HEK293 (cell line): Measurements from ENCODE around the gene RTN3.

Experiments
- CTCF ChIA-PET: fragments of 350-600 bp; formaldehyde crosslinking; extraction: SDS; loops from one replicate; lab custom pipeline; 2021; ENCODE audit warnings: antibody characterized with exemption; lab: Yijun Ruan, JAX
- POLR2A ChIA-PET: fragments of 300-600 bp; formaldehyde crosslinking; extraction: SDS; loops from one replicate; lab custom pipeline; 2020; ENCODE audit warnings: antibody characterized with exemption, inconsistent platforms; lab: Yijun Ruan, JAX
- H3K27ac ChIP-seq: fragments of 200-500 bp; sonication (Bioruptor generic); 2 replicates; pipeline ENCODE4 v1.5.1; 2014; ENCODE audit warnings: low read depth, low read length, control low read depth, inconsistent platforms; ENCODE audit errors: extremely low read depth
- H3K36me3 ChIP-seq, 2 experiments: fragments of 200-500 bp in 1 of 2; sonication (Bioruptor generic) in 1 of 2; 1 replicate in 1 of 2; 2 replicates in 1 of 2; pipeline ENCODE4 v1.5.1; 2014 to 2017; ENCODE audit warnings: inconsistent platforms in 2 of 2, low read length in 2 of 2; ENCODE audit not compliant: control insufficient read depth in 2 of 2, insufficient read depth in 1 of 2
- H3K4me1 ChIP-seq: fragments of 200-500 bp; sonication (Bioruptor generic); 2 replicates; pipeline ENCODE4 v1.5.1; 2014; ENCODE audit warnings: mild to moderate bottlenecking, low read length, inconsistent platforms; ENCODE audit not compliant: control insufficient read depth, insufficient read depth
- H3K4me3 ChIP-seq: 2 replicates; pipeline ENCODE4 v1.5.1; 2011; ENCODE audit warnings: low read depth, mild to moderate bottlenecking, control low read depth, low read length, moderate library complexity
- H3K9me3 ChIP-seq: fragments of 200-500 bp; sonication (Bioruptor generic); 2 replicates; pipeline ENCODE4 v1.5.1; 2014; ENCODE audit warnings: low read depth, low read length, inconsistent platforms; ENCODE audit not compliant: control insufficient read depth, insufficient read depth
- CTCF ChIP-seq: fragments of 450-650 bp; formaldehyde crosslinking; IDR thresholded peaks from 2 replicates; pipeline ENCODE4 v1.5.1; 2016; ENCODE audit warnings: missing biosample characterization, missing genetic modification characterization
- HIC1 ChIP-seq: fragments of 450-650 bp; formaldehyde crosslinking; IDR thresholded peaks from 2 replicates; pipeline ENCODE4 v1.5.1; 2016; ENCODE audit warnings: missing biosample characterization, missing genetic modification characterization
- KLF17 ChIP-seq: fragments of 450-650 bp; formaldehyde crosslinking; IDR thresholded peaks from 2 replicates; pipeline ENCODE4 v1.5.1; 2016; ENCODE audit warnings: missing biosample characterization, missing genetic modification characterization
- KLF8 ChIP-seq: fragments of 450-650 bp; formaldehyde crosslinking; IDR thresholded peaks from 2 replicates; pipeline ENCODE4 v1.5.1; 2016; ENCODE audit warnings: missing biosample characterization, missing genetic modification characterization
- KLF9 ChIP-seq: fragments of 450-650 bp; formaldehyde crosslinking; IDR thresholded peaks from 2 replicates; pipeline ENCODE4 v1.5.1; 2016; ENCODE audit warnings: missing biosample characterization, missing genetic modification characterization, low read depth
- PRDM4 ChIP-seq: fragments of 450-650 bp; formaldehyde crosslinking; IDR thresholded peaks from 2 replicates; pipeline ENCODE4 v1.5.1; 2017; ENCODE audit warnings: missing biosample characterization, missing genetic modification characterization
- REPIN1 ChIP-seq: fragments of 450-650 bp; formaldehyde crosslinking; IDR thresholded peaks from 2 replicates; pipeline ENCODE4 v1.5.1; 2017; ENCODE audit warnings: missing biosample characterization, missing genetic modification characterization, low read depth
- SP7 ChIP-seq: fragments of 450-650 bp; formaldehyde crosslinking; IDR thresholded peaks from 2 replicates; pipeline ENCODE4 v1.5.1; 2016; ENCODE audit warnings: missing biosample characterization, missing genetic modification characterization
- ZBTB20 ChIP-seq: fragments of 450-650 bp; formaldehyde crosslinking; IDR thresholded peaks from 2 replicates; pipeline ENCODE4 v1.5.1; 2016; ENCODE audit warnings: missing biosample characterization, missing genetic modification characterization
- ZBTB8A ChIP-seq: fragments of 450-650 bp; formaldehyde crosslinking; IDR thresholded peaks from 2 replicates; pipeline ENCODE4 v1.5.1; 2016; ENCODE audit warnings: missing biosample characterization, missing genetic modification characterization
- ZFP69B ChIP-seq: fragments of 450-650 bp; formaldehyde crosslinking; IDR thresholded peaks from 2 replicates; pipeline ENCODE4 v1.5.1; 2016; ENCODE audit warnings: missing biosample characterization, missing genetic modification characterization
- ZNF112 ChIP-seq: fragments of 450-650 bp; formaldehyde crosslinking; IDR thresholded peaks from 2 replicates; pipeline ENCODE4 v1.5.0; 2017; ENCODE audit warnings: missing biosample characterization, missing genetic modification characterization
- ZNF132 ChIP-seq: fragments of 450-650 bp; formaldehyde crosslinking; IDR thresholded peaks from 2 replicates; pipeline ENCODE4 v1.5.1; 2017; ENCODE audit warnings: missing biosample characterization, missing genetic modification characterization, borderline replicate concordance
- ZNF248 ChIP-seq: fragments of 450-650 bp; formaldehyde crosslinking; IDR thresholded peaks from 2 replicates; pipeline ENCODE4 v1.5.1; 2017; ENCODE audit warnings: missing biosample characterization, missing genetic modification characterization
- ZNF473 ChIP-seq: fragments of 450-650 bp; formaldehyde crosslinking; IDR thresholded peaks from 2 replicates; pipeline ENCODE4 v1.5.1; 2017; ENCODE audit warnings: missing biosample characterization, missing genetic modification characterization
- ZNF48 ChIP-seq: fragments of 450-650 bp; formaldehyde crosslinking; IDR thresholded peaks from 2 replicates; pipeline ENCODE4 v1.5.1; 2016; ENCODE audit warnings: missing biosample characterization, missing genetic modification characterization
- ZNF521 ChIP-seq: fragments of 450-650 bp; formaldehyde crosslinking; IDR thresholded peaks from 2 replicates; pipeline ENCODE4 v1.5.1; 2017; ENCODE audit warnings: missing biosample characterization, mild to moderate bottlenecking, missing genetic modification characterization
- ZNF610 ChIP-seq: fragments of 450-650 bp; formaldehyde crosslinking; IDR thresholded peaks from 2 replicates; pipeline ENCODE4 v1.5.1; 2016; ENCODE audit warnings: missing biosample characterization, missing genetic modification characterization, borderline replicate concordance
- ZNF768 ChIP-seq: fragments of 450-650 bp; formaldehyde crosslinking; IDR thresholded peaks from 2 replicates; pipeline ENCODE4 v1.5.1; 2018; ENCODE audit warnings: missing biosample characterization, mild to moderate bottlenecking, missing genetic modification characterization
- ZSCAN30 ChIP-seq: fragments of 450-650 bp; IDR thresholded peaks from 2 replicates; pipeline ENCODE4 v1.5.1; 2018; ENCODE audit warnings: missing biosample characterization, mild to moderate bottlenecking, missing genetic modification characterization, moderate library complexity
- TF ChIP-seq, protein P1 (sequence below): fragments of 450-650 bp; formaldehyde crosslinking; optimal IDR thresholded peaks from 2 replicates; pipeline ENCODE3; 2016; ENCODE audit warnings: missing biosample characterization, mild to moderate bottlenecking, missing genetic modification characterization
- TF ChIP-seq, protein P2 (sequence below): fragments of 450-650 bp; formaldehyde crosslinking; IDR thresholded peaks from 2 replicates; pipeline ENCODE4 v1.5.1; 2016; ENCODE audit warnings: missing biosample characterization, missing genetic modification characterization, low read depth
- TF ChIP-seq, protein P3 (sequence below): fragments of 450-650 bp; formaldehyde crosslinking; IDR thresholded peaks from 2 replicates; pipeline ENCODE4 v1.5.1; 2016; ENCODE audit warnings: missing biosample characterization, missing genetic modification characterization

RTN3 gene

GRCh38 chr11:63681321-63682065 is at the start of gene RTN3 (continued):
- TF ChIP-seq, protein P1, sequence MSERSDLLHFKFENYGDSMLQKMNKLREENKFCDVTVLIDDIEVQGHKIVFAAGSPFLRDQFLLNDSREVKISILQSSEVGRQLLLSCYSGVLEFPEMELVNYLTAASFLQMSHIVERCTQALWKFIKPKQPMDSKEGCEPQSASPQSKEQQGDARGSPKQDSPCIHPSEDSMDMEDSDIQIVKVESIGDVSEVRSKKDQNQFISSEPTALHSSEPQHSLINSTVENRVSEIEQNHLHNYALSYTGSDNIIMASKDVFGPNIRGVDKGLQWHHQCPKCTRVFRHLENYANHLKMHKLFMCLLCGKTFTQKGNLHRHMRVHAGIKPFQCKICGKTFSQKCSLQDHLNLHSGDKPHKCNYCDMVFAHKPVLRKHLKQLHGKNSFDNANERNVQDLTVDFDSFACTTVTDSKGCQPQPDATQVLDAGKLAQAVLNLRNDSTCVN (tag by site-specific recombination): peak; percentile 93
- TF ChIP-seq ZBTB8A (peak; percentile 74), ZNF112 (tag by site-specific recombination) (no peak), ZBTB20 (tag by site-specific recombination) (peak; percentile 92; the same call in 1 of the 2 replicates), KLF8 (tag by site-specific recombination) (peak; percentile 69), SP7 (tag by site-specific recombination) (peak; percentile 51; the same call in 1 of the 2 replicates), PRDM4 (tag by site-specific recombination) (0 out of 2 replicates have a peak, but pooled peaks have one; percentile 36)
- TF ChIP-seq, protein P2, sequence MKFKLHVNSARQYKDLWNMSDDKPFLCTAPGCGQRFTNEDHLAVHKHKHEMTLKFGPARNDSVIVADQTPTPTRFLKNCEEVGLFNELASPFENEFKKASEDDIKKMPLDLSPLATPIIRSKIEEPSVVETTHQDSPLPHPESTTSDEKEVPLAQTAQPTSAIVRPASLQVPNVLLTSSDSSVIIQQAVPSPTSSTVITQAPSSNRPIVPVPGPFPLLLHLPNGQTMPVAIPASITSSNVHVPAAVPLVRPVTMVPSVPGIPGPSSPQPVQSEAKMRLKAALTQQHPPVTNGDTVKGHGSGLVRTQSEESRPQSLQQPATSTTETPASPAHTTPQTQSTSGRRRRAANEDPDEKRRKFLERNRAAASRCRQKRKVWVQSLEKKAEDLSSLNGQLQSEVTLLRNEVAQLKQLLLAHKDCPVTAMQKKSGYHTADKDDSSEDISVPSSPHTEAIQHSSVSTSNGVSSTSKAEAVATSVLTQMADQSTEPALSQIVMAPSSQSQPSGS (tag by site-specific recombination): no peak
- TF ChIP-seq, all 188 proteins: peak for 46

DNA sequence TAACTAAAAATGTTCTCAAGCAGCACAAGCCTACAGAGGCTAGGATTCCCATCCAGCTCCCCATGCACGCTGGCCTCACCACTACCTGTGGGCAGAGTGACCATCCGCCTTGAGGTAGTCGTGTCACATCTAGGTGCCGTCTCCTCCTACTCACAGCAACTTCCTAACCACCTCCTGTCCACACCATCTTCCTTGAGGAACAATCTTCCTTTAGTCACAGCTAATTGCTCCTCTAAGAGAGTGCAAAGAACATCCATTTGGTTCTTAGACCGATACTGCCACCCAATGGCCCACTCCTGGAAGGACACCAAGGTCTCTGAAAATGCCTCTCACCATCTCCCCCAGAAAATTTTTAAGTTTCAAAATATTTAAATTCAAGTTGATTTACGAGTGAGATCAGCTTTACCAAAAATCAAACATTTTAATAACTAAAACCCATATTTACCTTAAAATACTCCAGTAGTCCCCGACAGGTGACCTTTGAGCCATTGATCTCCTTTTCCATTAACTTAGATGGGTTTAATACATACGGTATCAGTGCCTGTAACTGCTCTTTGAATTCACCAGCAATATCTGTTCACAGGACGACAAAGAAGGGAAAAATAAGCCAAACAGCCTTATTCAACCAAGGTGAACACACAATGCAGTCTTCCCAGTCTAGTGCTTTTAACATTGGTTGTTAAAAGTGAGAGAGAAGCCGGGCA is 45.4 kb upstream of the RTN3 start:
- no peaks in the 10 kb centered on the region for H3K4me1 ChIP-seq
- POLR2A ChIA-PET: no interaction called here
- H3K36me3 ChIP-seq: peaks cover 0 to 47% of the 10 kb centered on the region in 2 experiments; a peak in 2 of 3 replicates
- H3K4me3 ChIP-seq: no peak overlapping the region
- CTCF ChIA-PET: interaction anchor here (0.6 to 1.8 kb wide), 17 partner anchors 8 to 661 kb away, joined by 3 to 64 read pairs (median 4); no protein-coding TSS in a partner anchor
- H3K27ac ChIP-seq: no peak overlapping the region
- no peaks in the 10 kb centered on the region for H3K9me3 ChIP-seq
- TF ChIP-seq REPIN1 (no peak), ZNF610 (tag by site-specific recombination) (no peak), ZNF48 (no peak), CTCF (0 out of 2 replicates have a peak, but pooled peaks have one; percentile 56), ZFP69B (tag by site-specific recombination) (no peak), ZNF768 (tag by site-specific recombination) (no peak), ZNF132 (tag by site-specific recombination) (no peak), ZNF473 (tag by site-specific recombination) (no peak), ZSCAN30 (tag by site-specific recombination) (no peak), ZNF521 (tag by site-specific recombination) (no peak), ZBTB8A (no peak), ZNF248 (tag by site-specific recombination) (no peak), HIC1 (tag by site-specific recombination) (no peak), KLF9 (tag by site-specific recombination) (no peak), KLF17 (tag by site-specific recombination) (no peak)
- TF ChIP-seq, protein P3, sequence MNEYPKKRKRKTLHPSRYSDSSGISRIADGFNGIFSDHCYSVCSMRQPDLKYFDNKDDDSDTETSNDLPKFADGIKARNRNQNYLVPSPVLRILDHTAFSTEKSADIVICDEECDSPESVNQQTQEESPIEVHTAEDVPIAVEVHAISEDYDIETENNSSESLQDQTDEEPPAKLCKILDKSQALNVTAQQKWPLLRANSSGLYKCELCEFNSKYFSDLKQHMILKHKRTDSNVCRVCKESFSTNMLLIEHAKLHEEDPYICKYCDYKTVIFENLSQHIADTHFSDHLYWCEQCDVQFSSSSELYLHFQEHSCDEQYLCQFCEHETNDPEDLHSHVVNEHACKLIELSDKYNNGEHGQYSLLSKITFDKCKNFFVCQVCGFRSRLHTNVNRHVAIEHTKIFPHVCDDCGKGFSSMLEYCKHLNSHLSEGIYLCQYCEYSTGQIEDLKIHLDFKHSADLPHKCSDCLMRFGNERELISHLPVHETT (tag by site-specific recombination): no peak
